GM19468 (cell line): Measurements from ENCODE around the gene CAMKV.
"Not testable (repeated sequence)": the region's sequence is repeated elsewhere in the genome, so short reads cannot be mapped to it uniquely, and the experiment has no call there.

Experiments
- ATAC-seq: cut with Tn5 transposase; IDR thresholded peaks from one replicate; pipeline ENCODE4 v1.9.1; 2021; ENCODE audit warnings: mild to moderate bottlenecking, moderate library complexity, moderate number of reproducible peaks; ENCODE audit not compliant: unreplicated experiment; ENCODE audit errors: extremely low read depth

CAMKV gene

DNA sequence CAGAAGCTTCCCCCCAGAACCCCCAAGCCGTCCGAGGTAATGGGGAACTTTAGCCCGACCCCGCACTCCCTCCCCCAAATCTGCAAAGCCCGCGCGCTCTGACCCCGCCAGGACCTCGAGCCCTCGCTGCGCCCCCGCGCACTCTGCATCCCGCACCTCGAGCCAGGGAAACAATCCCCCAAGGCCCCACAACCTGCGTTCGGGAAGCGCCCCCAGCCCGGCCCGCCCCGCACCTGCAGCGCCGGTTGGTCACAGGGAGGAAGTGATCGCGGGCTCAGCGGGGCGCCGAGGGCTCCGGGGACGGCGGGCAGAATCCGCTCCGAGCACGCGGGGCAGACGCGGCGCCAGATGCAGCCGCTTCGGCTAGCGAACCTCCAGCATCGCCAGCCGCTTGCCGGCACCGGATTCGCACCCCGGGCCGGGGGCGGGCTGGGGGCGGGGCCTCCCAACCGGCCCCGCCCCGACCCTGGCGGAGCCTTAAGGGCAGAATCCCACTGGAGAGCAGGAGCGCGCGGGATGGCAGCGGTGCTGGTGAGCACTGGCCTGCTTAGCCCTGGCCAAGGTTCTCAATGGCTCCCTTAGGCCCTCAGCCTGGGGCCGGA is at the start of gene CAMKV:
Gene CAMKV, minus strand, starts transcription at position 382 of the 602 bp plus-strand sequence. CDS start 7,518 bp downstream, outside the sequence.
- ATAC-seq: no peak

DNA sequence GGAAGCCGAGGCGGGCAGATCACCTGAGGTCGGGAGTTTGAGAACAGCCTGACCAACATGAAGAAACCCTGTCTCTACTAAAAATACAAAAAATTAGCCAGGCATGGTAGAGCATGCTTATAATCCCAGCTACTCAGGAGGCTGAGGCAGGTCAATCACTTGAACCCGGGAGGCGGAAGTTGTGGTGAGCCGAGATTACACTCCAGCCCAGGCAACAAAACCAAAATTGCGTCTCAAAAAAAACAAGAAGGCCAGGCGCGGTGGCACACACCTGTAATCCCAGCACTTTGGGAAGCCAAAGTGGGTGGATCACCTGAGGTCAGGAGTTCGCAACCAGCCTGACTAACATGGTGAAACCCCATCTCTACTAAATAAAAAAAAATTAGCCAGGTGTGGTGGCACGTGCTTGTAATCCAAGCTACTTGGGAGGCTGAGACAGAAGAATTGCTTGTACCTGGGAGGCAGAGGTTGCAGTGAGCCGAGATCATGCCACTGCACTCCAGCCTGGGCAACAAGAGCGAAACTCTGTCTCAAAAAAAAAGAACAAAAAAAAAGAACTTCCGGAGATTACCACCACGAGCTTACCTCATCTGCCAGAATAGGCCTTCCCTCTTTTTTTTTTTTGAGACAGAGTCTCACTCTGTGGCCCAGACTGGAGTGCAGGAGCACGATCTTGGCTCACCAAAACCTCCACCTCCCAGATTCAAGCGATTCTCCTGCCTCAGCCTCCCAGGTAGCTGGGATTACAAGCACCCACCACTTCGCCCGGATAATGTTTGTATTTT is 48.3 kb upstream of the CAMKV start:
- not testable (repeated sequence) for ATAC-seq

DNA sequence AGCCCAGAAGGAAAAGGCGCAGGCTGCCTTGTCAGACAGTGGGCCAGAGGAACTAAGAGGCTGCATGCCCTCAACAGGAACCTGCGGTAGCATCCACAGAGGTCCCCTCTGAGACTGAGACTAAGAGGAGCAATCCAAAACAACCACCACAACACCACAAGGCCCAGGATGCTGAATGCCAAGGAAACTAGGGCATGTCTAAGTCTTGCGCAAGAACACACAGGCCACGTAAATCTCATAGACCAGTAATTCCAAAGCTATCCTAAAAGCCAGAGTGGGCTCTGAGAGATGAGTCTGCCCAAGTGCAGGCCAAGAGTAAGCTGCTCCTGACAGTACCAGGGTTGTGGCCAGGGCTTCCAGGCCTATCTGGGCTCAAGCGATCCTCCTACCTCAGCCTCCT is 47.0 kb upstream of the CAMKV start:
- no peak for ATAC-seq

DNA sequence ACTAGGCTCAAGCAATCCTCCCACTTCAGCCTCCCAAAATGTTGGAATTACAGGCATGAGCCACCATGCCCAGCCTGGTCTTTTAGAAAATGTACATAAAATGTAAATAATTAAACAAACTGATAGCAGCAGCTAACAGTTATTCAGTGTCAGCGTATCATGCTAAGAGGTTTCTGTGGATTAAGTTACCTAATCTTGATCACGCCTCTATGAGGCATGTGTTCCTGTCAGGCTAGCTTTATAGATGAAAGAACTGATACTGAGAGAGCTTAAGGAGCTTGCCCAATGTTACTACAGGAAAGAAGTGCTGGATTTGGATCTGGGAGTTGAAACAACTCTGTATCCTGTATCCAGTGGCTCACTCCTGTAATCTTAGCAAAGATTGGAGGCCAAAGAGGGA is 45.2 kb upstream of the CAMKV start:
- no peak for ATAC-seq

GRCh38 chr3:49912881-49913281 is 43.2 kb upstream of the CAMKV start:
- no peak for ATAC-seq

DNA sequence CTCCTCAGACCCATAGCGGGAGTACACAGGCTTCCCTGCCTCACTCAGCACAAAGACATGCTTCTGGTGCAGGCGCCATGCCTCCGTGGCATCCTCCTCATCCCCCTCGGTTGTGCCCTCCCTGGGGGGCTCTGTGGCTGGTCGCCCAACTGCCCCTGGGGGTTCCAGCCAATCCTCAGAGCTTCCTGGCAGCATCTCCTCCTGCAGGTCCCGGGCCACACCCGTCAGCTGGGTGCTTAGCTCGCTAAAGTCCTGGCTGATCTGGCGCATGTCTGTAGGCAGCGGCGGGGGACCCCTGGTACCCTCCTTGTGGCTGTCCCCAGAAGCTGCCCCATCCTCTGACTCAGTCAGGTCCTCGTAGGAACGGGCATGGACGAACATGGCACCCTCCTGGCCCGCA is 41.9 kb upstream of the CAMKV start:
- no peak for ATAC-seq

- no peak for ATAC-seq
These were observed 41.4 kb upstream of the CAMKV start for GRCh38 chr3:49911124-49911420.

DNA sequence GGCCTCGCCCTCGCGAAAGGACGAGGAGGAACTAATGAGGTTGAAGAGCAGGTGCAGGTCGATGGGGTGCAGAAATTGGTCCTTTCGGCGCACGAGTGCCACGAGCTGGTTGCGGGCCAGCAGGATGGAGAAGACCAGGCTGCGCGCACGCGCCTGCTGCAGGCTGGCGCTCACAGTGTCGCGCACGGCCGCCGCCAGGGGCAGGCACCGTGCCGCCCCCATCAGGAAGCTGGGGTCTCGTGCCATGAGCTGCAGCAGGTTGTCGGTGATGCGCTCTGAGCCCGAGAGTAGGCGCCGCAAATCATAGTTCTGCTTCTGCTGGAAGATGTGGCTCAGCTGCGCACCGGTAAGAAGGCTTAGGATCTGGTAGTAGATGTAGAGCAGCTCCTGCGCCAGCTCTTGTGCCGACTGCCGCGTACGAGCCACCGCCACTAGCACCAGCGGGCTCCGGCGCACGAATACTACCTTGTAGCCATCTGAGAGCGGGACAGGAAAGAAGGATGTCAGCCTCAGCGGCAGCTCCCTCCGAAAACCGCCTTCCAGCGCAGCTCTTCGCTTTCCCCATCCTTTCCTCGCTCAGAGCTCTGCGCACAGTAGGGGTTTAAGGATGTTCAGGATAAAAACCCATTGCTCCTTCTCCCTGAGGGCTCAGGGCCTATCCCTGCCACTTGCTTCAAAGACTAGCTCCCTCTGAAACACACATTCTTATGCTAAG is 40.9 kb upstream of the CAMKV start:
- ATAC-seq: no peak

DNA sequence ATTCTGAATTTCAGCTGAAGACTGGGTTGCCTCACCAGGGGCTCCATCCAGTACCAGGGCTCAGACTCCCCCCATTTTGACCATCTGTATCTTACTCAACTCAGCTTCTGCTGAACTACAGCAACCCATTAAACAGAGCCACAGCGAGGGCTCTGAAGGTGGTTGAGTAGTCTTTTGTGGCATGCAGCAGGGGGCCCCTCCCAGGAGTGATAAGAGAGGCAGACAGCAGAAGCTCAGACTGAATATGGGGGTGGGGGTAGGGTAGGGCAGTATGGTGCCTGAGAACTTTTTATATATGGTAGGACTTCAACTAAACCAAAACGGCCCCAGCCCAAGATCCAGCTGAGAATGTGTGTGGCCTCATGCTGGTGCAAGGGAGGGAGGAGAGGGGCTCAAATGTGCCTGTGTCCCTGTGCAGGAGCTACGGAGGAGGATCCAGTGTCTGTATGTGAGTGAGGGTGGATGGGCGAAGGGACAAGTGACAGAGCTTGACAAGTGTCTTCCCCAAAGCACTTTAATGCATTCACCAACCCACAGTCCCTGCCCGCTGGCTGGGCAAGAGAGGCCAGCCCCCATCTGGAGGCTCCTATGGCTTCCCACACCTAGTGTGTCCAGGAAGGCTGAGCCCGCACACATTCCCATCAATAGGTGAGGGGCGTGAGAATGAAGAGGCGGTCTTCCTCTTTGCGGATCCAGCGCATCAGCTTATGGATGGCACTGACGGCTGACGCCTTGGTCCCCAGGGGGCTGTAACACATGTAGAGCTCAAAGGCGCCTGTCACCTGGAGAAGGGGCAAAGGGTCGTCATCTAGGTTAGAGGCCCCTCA is 38.9 kb upstream of the CAMKV start:
- ATAC-seq: no peak

- no peak for ATAC-seq
These were observed 36.5 kb upstream of the CAMKV start for GRCh38 chr3:49906073-49906743.

GRCh38 chr3:49904448-49904847 is 34.7 kb upstream of the CAMKV start:
- not testable (repeated sequence) for ATAC-seq

DNA sequence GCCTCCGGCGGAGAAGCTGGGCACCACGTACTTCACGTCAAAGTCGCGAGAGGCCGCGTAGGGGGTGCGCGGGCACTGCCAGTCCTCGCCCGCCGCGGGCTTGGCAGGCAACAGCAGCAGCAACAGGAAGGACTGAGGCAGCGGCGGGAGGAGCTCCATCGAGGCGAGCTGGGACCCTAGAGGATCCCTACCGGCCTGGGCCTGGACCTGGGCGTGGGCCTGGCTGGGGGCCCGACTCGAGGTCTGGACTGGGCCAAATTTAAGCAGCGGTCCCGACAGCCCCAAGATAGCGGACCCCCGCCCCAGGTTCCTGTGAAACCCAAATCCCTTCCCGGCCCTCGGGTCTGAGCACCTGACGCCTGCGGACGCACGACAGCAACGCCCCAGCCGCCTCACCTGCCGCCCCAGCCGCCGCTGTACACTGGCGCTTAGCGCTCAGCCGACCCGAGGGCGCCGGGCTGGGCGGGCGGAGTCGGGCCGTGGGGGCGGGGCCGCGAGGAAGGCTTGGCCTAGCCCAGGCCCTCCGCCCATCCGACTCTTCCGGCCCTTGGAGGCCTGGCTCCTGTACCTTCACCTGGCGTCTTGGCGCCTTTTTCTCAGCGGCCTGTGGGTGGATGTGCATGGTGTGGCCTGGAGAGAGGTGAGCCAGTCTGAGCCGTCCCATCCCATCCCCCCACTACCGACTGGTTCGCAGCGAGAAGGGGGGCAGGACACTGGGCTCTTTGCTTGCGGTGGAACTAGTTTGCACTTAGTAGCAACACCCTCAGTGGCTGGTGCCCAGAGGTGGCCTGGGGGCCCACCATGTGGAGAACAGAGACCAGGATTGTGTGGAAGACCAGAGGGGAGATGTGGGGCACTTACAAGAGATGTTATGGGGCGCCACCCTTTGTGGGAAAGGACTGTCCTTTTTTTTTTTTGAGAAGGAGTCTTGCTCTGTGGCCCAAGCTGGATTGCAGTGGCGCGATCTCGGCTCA is 34.0 kb upstream of the CAMKV start, which contains the start of gene MST1R:
Gene MST1R, minus strand, starts transcription at position 423 of the 974 bp plus-strand sequence. Its CDS starts 264 bp downstream, at position 159.
- ATAC-seq: peak; percentile 67

GRCh38 chr3:49902511-49903345 is 33.0 kb upstream of the CAMKV start:
- no peak for ATAC-seq

DNA sequence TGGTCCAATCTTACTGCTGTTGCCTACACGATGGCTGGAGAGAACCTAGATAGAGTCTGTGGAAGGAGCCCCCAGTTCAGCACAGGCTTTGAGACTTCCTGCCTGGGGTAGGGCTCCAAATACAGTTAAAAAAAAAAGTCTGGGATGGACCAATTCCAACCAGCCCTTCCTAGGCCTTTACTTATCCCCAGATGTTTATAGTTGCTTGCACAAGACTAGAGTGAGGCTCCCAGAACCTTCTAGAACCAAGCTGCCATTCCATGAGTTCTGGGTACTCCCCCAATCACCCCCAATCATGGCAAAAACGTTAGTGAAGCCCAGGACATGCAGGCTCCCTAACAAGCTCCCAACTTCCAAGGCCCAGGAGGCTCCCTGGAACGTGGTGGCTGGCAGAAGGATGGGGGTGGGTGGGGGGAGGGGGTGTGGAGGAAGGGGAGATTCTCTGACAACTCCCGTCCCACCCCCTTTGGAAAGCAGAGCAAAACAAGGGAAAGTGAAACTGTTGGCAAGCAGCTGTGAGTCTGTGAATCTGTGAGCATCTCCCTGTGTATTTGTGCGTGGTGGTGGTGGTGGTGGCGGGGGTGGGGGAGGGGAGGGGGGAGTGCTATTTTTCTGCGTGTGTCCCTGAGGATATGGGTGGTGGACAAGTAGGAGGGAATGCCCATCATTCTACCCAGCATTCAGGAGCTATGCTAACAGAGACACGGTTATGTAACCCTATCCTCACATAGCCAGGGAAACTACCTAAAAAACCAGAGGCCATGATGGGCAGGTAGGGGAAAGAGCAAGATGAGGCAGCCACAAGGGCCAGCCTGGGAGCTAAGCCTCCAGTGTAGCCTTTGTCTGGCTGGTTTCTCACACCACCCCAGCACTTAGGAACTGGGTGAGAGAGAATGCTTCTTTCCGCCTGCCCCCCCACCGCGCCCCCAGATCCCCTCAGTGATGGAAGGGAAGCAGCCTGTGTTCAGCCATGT is 31.9 kb upstream of the CAMKV start:
- ATAC-seq: no peak

- ATAC-seq: no peak
These were observed 30.9 kb upstream of the CAMKV start for GRCh38 chr3:49900491-49901153.

GRCh38 chr3:49899815-49900214 is 30.1 kb upstream of the CAMKV start:
- ATAC-seq: no peak
